ENCODE measurements around the gene ADAM10.

- no peak for TF ChIP-seq POLR2A (IDR thresholded peaks at IDR 0.05; ENCODE audit: low read depth, low read length)
- no peak for TF ChIP-seq POLR2AphosphoS5 (IDR thresholded peaks at IDR 0.05; ENCODE audit: low read depth, low read length)
- TF ChIP-seq TAF1 (IDR thresholded peaks at IDR 0.05; ENCODE audit: borderline replicate concordance, low read depth, low read length), result no peak
These were observed 153.8 kb downstream of the ADAM10 start for GRCh38 chr15:58595516-58596263.

Data from GM12892 (cell line).